ENCODE measurements around the gene KIAA1549. TPM values are rescaled to one million over a fixed set of nuclear protein-coding genes. Genes with fewer than 3 reads are reported as not detected.
A peak's percentile ranks its signal among the peaks of the same experiment; 100 is the strongest.

The KIAA1549 gene
- total and polyA plus RNA-seq, 3 donors from 2014 or later = 4.4 to 8.0 (median 7.4) TPM

- TF ChIP-seq POLR2A (IDR thresholded peaks at IDR 0.05) (no peak), CTCF (IDR thresholded peaks at IDR 0.05) (no peak)
- no peaks in the 10 kb centered on the region for H3K27me3 ChIP-seq
- no peak overlapping the region for H3K4me3 ChIP-seq
- H3K36me3 ChIP-seq (ENCODE audit: low read depth, missing control alignments) = no peaks in the 10 kb centered on the region
- no peak for DNase-seq
- 84 to 87% methylated on average over 10 of the region's 10 CpGs for WGBS, 2 donors
- intact Hi-C loops (cut with DNase I; ENCODE audit: low total_unique reads) = no loop called here
- H3K27ac ChIP-seq = no peak overlapping the region
- no peaks in the 10 kb centered on the region for H3K9me3 ChIP-seq
- peaks cover 6% of the 10 kb centered on the region for H3K4me1 ChIP-seq
Measured at GRCh38 chr7:138962561-138963270, 18.5 kb downstream of the KIAA1549 start.

- H3K9me3 ChIP-seq = no peaks in the 10 kb centered on the region
- no peak overlapping the region for H3K4me3 ChIP-seq
- intact Hi-C loops (cut with DNase I; ENCODE audit: low total_unique reads) = no loop called here
- no peaks in the 10 kb centered on the region for H3K27me3 ChIP-seq
- no peaks in the 10 kb centered on the region for H3K36me3 ChIP-seq (ENCODE audit: low read depth, missing control alignments)
- TF ChIP-seq CTCF (IDR thresholded peaks at IDR 0.05) (no peak), POLR2A (IDR thresholded peaks at IDR 0.05) (no peak)
- WGBS, 2 donors = 37 to 49% methylated on average over 8 of the region's 8 CpGs
- DNase-seq = peak; percentile 27
- no peak overlapping the region for H3K27ac ChIP-seq
- H3K4me1 ChIP-seq = peaks cover 6% of the 10 kb centered on the region
Measured at GRCh38 chr7:138961159-138961558, 20.0 kb downstream of the KIAA1549 start.

GRCh38 chr7:138958391-138958956 lies 22.7 kb downstream of the KIAA1549 start:
- TF ChIP-seq CTCF (IDR thresholded peaks at IDR 0.05) = no peak
- no peak for TF ChIP-seq POLR2A (IDR thresholded peaks at IDR 0.05)
- no peaks in the 10 kb centered on the region for H3K9me3 ChIP-seq
- no peak overlapping the region for H3K27ac ChIP-seq
- intact Hi-C loops (cut with DNase I; ENCODE audit: low total_unique reads) = no loop called here
- H3K4me1 ChIP-seq = peaks cover 6% of the 10 kb centered on the region
- no peaks in the 10 kb centered on the region for H3K36me3 ChIP-seq (ENCODE audit: low read depth, missing control alignments)
- no peaks in the 10 kb centered on the region for H3K27me3 ChIP-seq
- DNase-seq = no peak
- H3K4me3 ChIP-seq = no peak overlapping the region
- 86% methylated on average over 6 of the region's 6 CpGs for WGBS, 2 donors

GRCh38 chr7:138957753-138958390 lies 23.3 kb downstream of the KIAA1549 start:
- no peaks in the 10 kb centered on the region for H3K27me3 ChIP-seq
- 95 to 96% methylated on average over 16 of the region's 16 CpGs for WGBS, 2 donors
- TF ChIP-seq CTCF (IDR thresholded peaks at IDR 0.05) (no peak), POLR2A (IDR thresholded peaks at IDR 0.05) (no peak)
- H3K36me3 ChIP-seq (ENCODE audit: low read depth, missing control alignments) = no peaks in the 10 kb centered on the region
- H3K27ac ChIP-seq = no peak overlapping the region
- intact Hi-C loops (cut with DNase I; ENCODE audit: low total_unique reads) = no loop called here
- no peaks in the 10 kb centered on the region for H3K9me3 ChIP-seq
- peaks cover 6% of the 10 kb centered on the region for H3K4me1 ChIP-seq
- no peak overlapping the region for H3K4me3 ChIP-seq
- DNase-seq = no peak

Measured in testis (tissue), 3 donors.